Progenitor cell of endocrine pancreas (in vitro differentiated cells): ENCODE measurements around the gene KREMEN1. TPM values are rescaled to one million over a fixed set of nuclear protein-coding genes. Genes with fewer than 3 reads are reported as not detected.
A peak's percentile ranks its signal among the peaks of the same experiment; 100 is the strongest.

Source experiments
- DNase-seq: peaks from one replicate; pipeline ENCODE4 v3.0.0; 2021; ENCODE audit warnings: low spot score; ENCODE audit not compliant: unreplicated experiment
- H3K27ac Mint-ChIP-seq: 2 replicates; pipeline ENCODE4 v1.8.0; 2021; ENCODE audit warnings: mild to moderate bottlenecking, moderate library complexity, mixed read lengths
- H3K27me3 Mint-ChIP-seq: 2 replicates; pipeline ENCODE4 v1.8.0; 2021; ENCODE audit warnings: mixed read lengths
- H3K36me3 Mint-ChIP-seq: 2 replicates; pipeline ENCODE4 v1.8.0; 2022; ENCODE audit warnings: mixed read lengths; ENCODE audit not compliant: insufficient read depth
- H3K4me1 Mint-ChIP-seq: 2 replicates; pipeline ENCODE4 v1.8.0; 2021; ENCODE audit warnings: low read depth, mixed read lengths
- H3K4me3 Mint-ChIP-seq: 2 replicates; pipeline ENCODE4 v1.8.0; 2021; ENCODE audit warnings: low read depth, mild to moderate bottlenecking, moderate library complexity, mixed read lengths
- H3K9me3 Mint-ChIP-seq: 2 replicates; pipeline ENCODE4 v1.8.0; 2021; ENCODE audit warnings: low read depth, mixed read lengths
- CTCF ChIP-seq: fragments of 200-600 bp; sonication (generic); IDR thresholded peaks from one replicate; pipeline ENCODE4 v1.5.0; 2021; ENCODE audit warnings: antibody characterized with exemption, mild to moderate bottlenecking; ENCODE audit not compliant: unreplicated experiment
- total RNA-seq: library from RNA; stranded (reverse); gene quantifications from 2 replicates; pipeline ENCODE4 v1.2.1, GENCODE V29; 2021

KREMEN1 gene
- total RNA-seq, 1 donor from 2014 or later, result 10.5 TPM

GRCh38 chr22:29128891-29129807, 56.3 kb downstream of the KREMEN1 start:
- peaks cover 6% of the 10 kb centered on the region for H3K9me3 Mint-ChIP-seq
- no peak for TF ChIP-seq CTCF
- DNase-seq, result no peak
- no peak overlapping the region for H3K4me3 Mint-ChIP-seq
- peaks cover 13% of the 10 kb centered on the region for H3K36me3 Mint-ChIP-seq
- H3K27ac Mint-ChIP-seq, result peak overlapping the region; percentile 14
- peaks cover 12% of the 10 kb centered on the region for H3K4me1 Mint-ChIP-seq
- no peaks in the 10 kb centered on the region for H3K27me3 Mint-ChIP-seq

- Mint-ChIP-seq H3K4me3 (no peak overlapping the region), H3K27me3 (no peaks in the 10 kb centered on the region), H3K27ac (peak overlapping the region; percentile 14), H3K36me3 (peaks cover 16% of the 10 kb centered on the region), H3K4me1 (peaks cover 12% of the 10 kb centered on the region), H3K9me3 (peaks cover 9% of the 10 kb centered on the region)
- DNase-seq, result no peak
- no peak for TF ChIP-seq CTCF
These were observed 56.9 kb downstream of the KREMEN1 start for GRCh38 chr22:29129808-29130140.

- H3K9me3 Mint-ChIP-seq, result peaks cover 9% of the 10 kb centered on the region
- H3K27me3 Mint-ChIP-seq, result no peaks in the 10 kb centered on the region
- H3K4me1 Mint-ChIP-seq, result peaks cover 12% of the 10 kb centered on the region
- DNase-seq, result no peak
- H3K4me3 Mint-ChIP-seq, result no peak overlapping the region
- H3K27ac Mint-ChIP-seq, result no peak overlapping the region
- peaks cover 17% of the 10 kb centered on the region for H3K36me3 Mint-ChIP-seq
- TF ChIP-seq CTCF, result no peak
These were observed 57.6 kb downstream of the KREMEN1 start for GRCh38 chr22:29130476-29130875.

GRCh38 chr22:29133603-29134133, 60.8 kb downstream of the KREMEN1 start:
- peaks cover 9% of the 10 kb centered on the region for H3K9me3 Mint-ChIP-seq
- peaks cover 4% of the 10 kb centered on the region for H3K4me1 Mint-ChIP-seq
- no peak overlapping the region for H3K4me3 Mint-ChIP-seq
- H3K27ac Mint-ChIP-seq, result no peak overlapping the region
- no peaks in the 10 kb centered on the region for H3K27me3 Mint-ChIP-seq
- no peak for DNase-seq
- no peak for TF ChIP-seq CTCF
- peaks cover 14% of the 10 kb centered on the region for H3K36me3 Mint-ChIP-seq

- Mint-ChIP-seq H3K27me3 (no peaks in the 10 kb centered on the region), H3K4me3 (no peak overlapping the region), H3K9me3 (peaks cover 9% of the 10 kb centered on the region), H3K4me1 (peaks cover 3% of the 10 kb centered on the region), H3K27ac (no peak overlapping the region), H3K36me3 (peaks cover 16% of the 10 kb centered on the region)
- TF ChIP-seq CTCF, result no peak
- no peak for DNase-seq
These were observed 61.6 kb downstream of the KREMEN1 start for GRCh38 chr22:29134448-29134847.
